Natural killer cell treated with Interleukin-12 subunit alpha and Interleukin-12 subunit beta and Interleukin-15 and Interleukin-18, amount 100 ng/mL, for 72 hours (primary cell): ENCODE measurements around the gene VNN1. TPM values are rescaled to one million over a fixed set of nuclear protein-coding genes. Genes with fewer than 3 reads are reported as not detected.

Experiments used
- ATAC-seq, 2 donors: fragments of 150-1000 bp; cut with Tn5 transposase in 1 of 2; sonication (Bioruptor Pico), chemical (Tn5 transposase) in 1 of 2; 2 replicates each; pipeline ENCODE4 v1.10.0; 2021
- DNase-seq: peaks from one replicate; pipeline ENCODE4 v3.0.0; 2022; ENCODE audit warnings: low spot score
- H3K27ac Mint-ChIP-seq, 2 donors: 1 replicate in 1 of 2; 2 replicates in 1 of 2; pipeline ENCODE4 v1.8.0; 2022; ENCODE audit warnings: mixed read lengths in 2 of 2, mild to moderate bottlenecking in 1 of 2, moderate library complexity in 1 of 2
- H3K27me3 Mint-ChIP-seq, 2 donors: 1 replicate in 1 of 2; 2 replicates in 1 of 2; pipeline ENCODE4 v1.8.0; 2022; ENCODE audit warnings: mixed read lengths in 2 of 2
- H3K36me3 Mint-ChIP-seq: one replicate; pipeline ENCODE4 v1.8.0; 2022; ENCODE audit warnings: mixed read lengths
- H3K4me1 Mint-ChIP-seq, 2 donors: 1 replicate in 1 of 2; 2 replicates in 1 of 2; pipeline ENCODE4 v1.8.0; 2022; ENCODE audit warnings: low read depth in 2 of 2, mixed read lengths in 2 of 2, mild to moderate bottlenecking in 1 of 2
- H3K4me3 Mint-ChIP-seq: one replicate; pipeline ENCODE4 v1.8.0; 2022; ENCODE audit warnings: mixed read lengths
- H3K9me3 Mint-ChIP-seq: 2 replicates; pipeline ENCODE4 v1.8.0; 2022; ENCODE audit warnings: mixed read lengths
- total RNA-seq, 2 donors: library from RNA; stranded (reverse); gene quantifications; one replicate each; pipeline ENCODE4 v1.2.3, GENCODE V29; 2022

Gene VNN1
- total RNA-seq, 2 donors from 2014 or later, result 0.83 to 1.6 TPM

- DNase-seq (no peak), ATAC-seq (peak; percentile 83 to 91)
- peaks cover 0 to 4% of the 10 kb centered on the region in 2 donors for H3K27me3 Mint-ChIP-seq
- peaks cover 46% of the 10 kb centered on the region for H3K36me3 Mint-ChIP-seq
- peak overlapping the region; percentile 62 for H3K4me3 Mint-ChIP-seq
- H3K9me3 Mint-ChIP-seq, result peaks cover 15% of the 10 kb centered on the region
- peak overlapping the region; percentile 84 to 86 for H3K27ac Mint-ChIP-seq
- H3K4me1 Mint-ChIP-seq, result peaks cover 46 to 68% of the 10 kb centered on the region in 2 donors
Observed at GRCh38 chr6:132736239-132736638, 22.4 kb upstream of the VNN1 start.

- H3K4me3 Mint-ChIP-seq, result peak overlapping the region; percentile 72
- ATAC-seq (peak; percentile 71 to 79), DNase-seq (no peak)
- H3K36me3 Mint-ChIP-seq, result peaks cover 31% of the 10 kb centered on the region
- peaks cover 12% of the 10 kb centered on the region for H3K9me3 Mint-ChIP-seq
- peak overlapping the region; percentile 84 to 86 for H3K27ac Mint-ChIP-seq
- peaks cover 43 to 64% of the 10 kb centered on the region in 2 donors for H3K4me1 Mint-ChIP-seq
- peaks cover 0 to 4% of the 10 kb centered on the region in 2 donors for H3K27me3 Mint-ChIP-seq
Observed at GRCh38 chr6:132734694-132735236, 20.9 kb upstream of the VNN1 start.

GRCh38 chr6:132733814-132734213 lies 20.0 kb upstream of the VNN1 start:
- Mint-ChIP-seq H3K9me3 (peaks cover 7% of the 10 kb centered on the region), H3K4me3 (peak overlapping the region; percentile 72), H3K36me3 (peaks cover 25% of the 10 kb centered on the region), H3K27ac (peak overlapping the region; percentile 84 to 86), H3K27me3 (peaks cover 0 to 4% of the 10 kb centered on the region in 2 donors), H3K4me1 (peaks cover 41 to 60% of the 10 kb centered on the region in 2 donors)
- ATAC-seq (peak in 1 of 2 donors; percentile 31), DNase-seq (no peak)

- Mint-ChIP-seq H3K27ac (peak overlapping the region; percentile 84 to 86), H3K4me3 (peak overlapping the region; percentile 72)
- ATAC-seq, result peak in 1 of 2 donors; percentile 61
Observed at GRCh38 chr6:132733283-132733682, 19.4 kb upstream of the VNN1 start.

GRCh38 chr6:132731086-132731485 lies 17.2 kb upstream of the VNN1 start:
- DNase-seq (no peak), ATAC-seq (no peak)
- Mint-ChIP-seq H3K27me3 (no peaks in the 10 kb centered on the region), H3K9me3 (no peaks in the 10 kb centered on the region), H3K4me1 (peaks cover 33 to 54% of the 10 kb centered on the region in 2 donors), H3K36me3 (peaks cover 15% of the 10 kb centered on the region), H3K4me3 (no peak overlapping the region), H3K27ac (no peak overlapping the region)

More at GRCh38 chr6:132733283-132733682, 19.4 kb upstream of the VNN1 start:
- H3K9me3 Mint-ChIP-seq, result peaks cover 3% of the 10 kb centered on the region
- DNase-seq, result no peak
- H3K4me1 Mint-ChIP-seq, result peaks cover 40 to 59% of the 10 kb centered on the region in 2 donors
- peaks cover 22% of the 10 kb centered on the region for H3K36me3 Mint-ChIP-seq
- H3K27me3 Mint-ChIP-seq, result peaks cover 0 to 3% of the 10 kb centered on the region in 2 donors

GRCh38 chr6:132730560-132730959 lies 16.7 kb upstream of the VNN1 start:
- H3K27me3 Mint-ChIP-seq, result no peaks in the 10 kb centered on the region
- H3K27ac Mint-ChIP-seq, result no peak overlapping the region
- peaks cover 36 to 56% of the 10 kb centered on the region in 2 donors for H3K4me1 Mint-ChIP-seq
- H3K36me3 Mint-ChIP-seq, result peaks cover 15% of the 10 kb centered on the region
- no peak for ATAC-seq
- H3K4me3 Mint-ChIP-seq, result no peak overlapping the region
- no peaks in the 10 kb centered on the region for H3K9me3 Mint-ChIP-seq
- no peak for DNase-seq

GRCh38 chr6:132728616-132729015 lies 14.8 kb upstream of the VNN1 start:
- no peaks in the 10 kb centered on the region for H3K9me3 Mint-ChIP-seq
- no peak overlapping the region for H3K4me3 Mint-ChIP-seq
- ATAC-seq (no peak), DNase-seq (no peak)
- peak overlapping the region; percentile 20 to 83 for H3K27ac Mint-ChIP-seq
- H3K4me1 Mint-ChIP-seq, result peaks cover 38 to 44% of the 10 kb centered on the region in 2 donors
- no peaks in the 10 kb centered on the region for H3K27me3 Mint-ChIP-seq
- H3K36me3 Mint-ChIP-seq, result peaks cover 16% of the 10 kb centered on the region

GRCh38 chr6:132726608-132726975 lies 12.7 kb upstream of the VNN1 start:
- no peaks in the 10 kb centered on the region for H3K9me3 Mint-ChIP-seq
- H3K36me3 Mint-ChIP-seq, result peaks cover 14% of the 10 kb centered on the region
- H3K27ac Mint-ChIP-seq, result peak overlapping the region; percentile 83 to 94
- H3K4me1 Mint-ChIP-seq, result peaks cover 25 to 34% of the 10 kb centered on the region in 2 donors
- DNase-seq, result no peak
- H3K27me3 Mint-ChIP-seq, result no peaks in the 10 kb centered on the region
- peak overlapping the region; percentile 72 for H3K4me3 Mint-ChIP-seq
- peak in 1 of 2 donors; percentile 53 for ATAC-seq

GRCh38 chr6:132725947-132726607 lies 12.2 kb upstream of the VNN1 start:
- ATAC-seq, result peak; percentile 65 to 78

GRCh38 chr6:132725471-132725870 lies 11.6 kb upstream of the VNN1 start:
- Mint-ChIP-seq H3K36me3 (peaks cover 14% of the 10 kb centered on the region), H3K9me3 (no peaks in the 10 kb centered on the region), H3K4me3 (peak overlapping the region; percentile 72), H3K4me1 (peaks cover 25 to 34% of the 10 kb centered on the region in 2 donors), H3K27me3 (no peaks in the 10 kb centered on the region), H3K27ac (peak overlapping the region; percentile 83 to 94)
- no peak for ATAC-seq
- no peak for DNase-seq

More at GRCh38 chr6:132725947-132726607, 12.2 kb upstream of the VNN1 start:
- H3K36me3 Mint-ChIP-seq, result peaks cover 14% of the 10 kb centered on the region
- H3K4me3 Mint-ChIP-seq, result peak overlapping the region; percentile 72
- peaks cover 25 to 34% of the 10 kb centered on the region in 2 donors for H3K4me1 Mint-ChIP-seq
- peak overlapping the region; percentile 83 to 94 for H3K27ac Mint-ChIP-seq
- DNase-seq, result no peak
- H3K27me3 Mint-ChIP-seq, result no peaks in the 10 kb centered on the region
- H3K9me3 Mint-ChIP-seq, result no peaks in the 10 kb centered on the region

GRCh38 chr6:132719736-132720448 lies 6.0 kb upstream of the VNN1 start:
- no peak for ATAC-seq
- Mint-ChIP-seq H3K4me1 (peaks cover 6 to 9% of the 10 kb centered on the region in 2 donors), H3K27me3 (peaks cover 0 to 2% of the 10 kb centered on the region in 2 donors), H3K36me3 (peaks cover 5% of the 10 kb centered on the region), H3K9me3 (no peaks in the 10 kb centered on the region), H3K4me3 (no peak overlapping the region), H3K27ac (no peak overlapping the region)
- no peak for DNase-seq

GRCh38 chr6:132715881-132716637 lies 2.2 kb upstream of the VNN1 start:
- no peaks in the 10 kb centered on the region for H3K36me3 Mint-ChIP-seq
- DNase-seq (no peak), ATAC-seq (no peak)
- peaks cover 8 to 10% of the 10 kb centered on the region in 2 donors for H3K4me1 Mint-ChIP-seq
- H3K27ac Mint-ChIP-seq, result peak overlapping the region in 1 of 2 donors; percentile 13
- no peak overlapping the region for H3K4me3 Mint-ChIP-seq
- H3K9me3 Mint-ChIP-seq, result no peaks in the 10 kb centered on the region
- H3K27me3 Mint-ChIP-seq, result peaks cover 7 to 9% of the 10 kb centered on the region in 2 donors

- Mint-ChIP-seq H3K4me3 (peak overlapping the region; percentile 16), H3K36me3 (no peaks in the 10 kb centered on the region), H3K27me3 (peaks cover 7 to 12% of the 10 kb centered on the region in 2 donors), H3K27ac (peak overlapping the region in 1 of 2 donors; percentile 13), H3K9me3 (no peaks in the 10 kb centered on the region), H3K4me1 (peaks cover 8 to 10% of the 10 kb centered on the region in 2 donors)
- no peak for ATAC-seq
- no peak for DNase-seq
Observed at GRCh38 chr6:132715204-132715603, 1.3 kb upstream of the VNN1 start.
